ENCODE data around the gene OTOS. TPM values are rescaled to one million over a fixed set of nuclear protein-coding genes. Genes with fewer than 3 reads are reported as not detected.

OTOS gene
- total and polyA plus RNA-seq, 8 donors, result not detected

DNA sequence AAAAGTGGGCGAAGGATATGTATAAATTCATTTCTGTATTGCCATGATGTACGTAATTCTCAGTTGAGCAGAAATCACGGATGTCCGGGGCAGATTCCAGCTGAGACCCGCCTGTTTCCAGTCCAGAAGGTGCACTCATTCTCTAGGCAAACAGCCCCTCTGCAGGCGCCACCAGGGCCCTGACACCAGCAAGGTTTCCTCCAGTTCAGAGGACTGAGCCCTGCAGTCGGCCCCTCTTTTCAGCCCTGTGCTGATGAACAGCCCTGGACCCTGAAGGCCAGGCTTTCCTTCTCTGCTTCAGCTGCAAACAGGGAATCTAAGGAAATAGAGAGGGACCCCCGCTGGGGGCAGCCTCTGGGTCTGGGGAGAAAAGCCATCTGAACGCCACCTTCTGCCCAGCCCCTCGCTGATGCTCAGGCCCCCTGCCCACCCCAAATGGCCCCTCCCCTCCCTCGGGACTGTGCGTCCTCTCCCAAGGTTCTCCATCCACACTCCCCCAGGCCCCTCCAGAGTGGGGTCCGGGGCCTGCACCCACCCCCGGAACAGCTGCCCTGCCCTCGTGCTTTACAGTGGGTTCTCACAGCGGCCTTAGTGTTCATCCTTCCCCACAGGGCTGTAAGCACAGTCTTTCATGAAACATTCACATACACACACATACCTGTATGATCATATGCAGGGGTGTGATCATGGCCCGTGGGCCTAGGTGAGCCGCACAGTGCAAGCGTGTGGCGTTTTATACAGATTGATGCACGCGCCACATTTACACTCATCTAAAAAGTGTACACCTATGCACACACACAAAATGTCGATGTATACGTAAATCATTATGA is 16.4 kb downstream of the OTOS start:
- Histone ChIP-seq H3K36me3 (no peaks in the 10 kb centered on the region), H3K4me3 (no peak overlapping the region), H3K27ac (no peak overlapping the region), H3K27me3 (no peaks in the 10 kb centered on the region), H3K4me1 (no peaks in the 10 kb centered on the region), H3K9me3 (no peaks in the 10 kb centered on the region)
- FAIRE-seq (no peak), DNase-seq (peak in 3 of 6 donors; percentile 3 to 32 (median 26)), ATAC-seq (no peak)
- TF ChIP-seq, protein P1, sequence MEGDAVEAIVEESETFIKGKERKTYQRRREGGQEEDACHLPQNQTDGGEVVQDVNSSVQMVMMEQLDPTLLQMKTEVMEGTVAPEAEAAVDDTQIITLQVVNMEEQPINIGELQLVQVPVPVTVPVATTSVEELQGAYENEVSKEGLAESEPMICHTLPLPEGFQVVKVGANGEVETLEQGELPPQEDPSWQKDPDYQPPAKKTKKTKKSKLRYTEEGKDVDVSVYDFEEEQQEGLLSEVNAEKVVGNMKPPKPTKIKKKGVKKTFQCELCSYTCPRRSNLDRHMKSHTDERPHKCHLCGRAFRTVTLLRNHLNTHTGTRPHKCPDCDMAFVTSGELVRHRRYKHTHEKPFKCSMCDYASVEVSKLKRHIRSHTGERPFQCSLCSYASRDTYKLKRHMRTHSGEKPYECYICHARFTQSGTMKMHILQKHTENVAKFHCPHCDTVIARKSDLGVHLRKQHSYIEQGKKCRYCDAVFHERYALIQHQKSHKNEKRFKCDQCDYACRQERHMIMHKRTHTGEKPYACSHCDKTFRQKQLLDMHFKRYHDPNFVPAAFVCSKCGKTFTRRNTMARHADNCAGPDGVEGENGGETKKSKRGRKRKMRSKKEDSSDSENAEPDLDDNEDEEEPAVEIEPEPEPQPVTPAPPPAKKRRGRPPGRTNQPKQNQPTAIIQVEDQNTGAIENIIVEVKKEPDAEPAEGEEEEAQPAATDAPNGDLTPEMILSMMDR (IDR thresholded peaks at IDR 0.05), result no peak
- 80 to 84% methylated on average over 24 of the region's 24 CpGs for WGBS, 2 donors
- intact Hi-C loops (cut with DNase I), result no loop called here

- FAIRE-seq (no peak), DNase-seq (peak in 1 of 6 donors; percentile 22), ATAC-seq (no peak)
- Histone ChIP-seq H3K27ac (no peak overlapping the region), H3K4me3 (no peak overlapping the region), H3K4me1 (no peaks in the 10 kb centered on the region), H3K9me3 (peaks cover 0 to 4% (median 0%) of the 10 kb centered on the region in 4 donors), H3K27me3 (no peaks in the 10 kb centered on the region), H3K36me3 (no peaks in the 10 kb centered on the region)
- 58 to 60% methylated on average over 11 of the region's 11 CpGs for WGBS, 2 donors
- TF ChIP-seq, protein P1 (IDR thresholded peaks at IDR 0.05), result no peak
- intact Hi-C loops (cut with DNase I), result no loop called here
These were observed 18.8 kb downstream of the OTOS start for GRCh38 chr2:240121675-240122074.

GRCh38 chr2:240121190-240121589 is 19.3 kb downstream of the OTOS start:
- 55 to 59% methylated on average over 4 of the region's 4 CpGs for WGBS, 2 donors
- Histone ChIP-seq H3K36me3 (no peaks in the 10 kb centered on the region), H3K27ac (no peak overlapping the region), H3K9me3 (peaks cover 0 to 4% (median 0%) of the 10 kb centered on the region in 4 donors), H3K4me1 (no peaks in the 10 kb centered on the region), H3K4me3 (no peak overlapping the region), H3K27me3 (no peaks in the 10 kb centered on the region)
- intact Hi-C loops (cut with DNase I), result no loop called here
- ATAC-seq (no peak), FAIRE-seq (no peak), DNase-seq (no peak)
- TF ChIP-seq, protein P1 (IDR thresholded peaks at IDR 0.05), result no peak

DNA sequence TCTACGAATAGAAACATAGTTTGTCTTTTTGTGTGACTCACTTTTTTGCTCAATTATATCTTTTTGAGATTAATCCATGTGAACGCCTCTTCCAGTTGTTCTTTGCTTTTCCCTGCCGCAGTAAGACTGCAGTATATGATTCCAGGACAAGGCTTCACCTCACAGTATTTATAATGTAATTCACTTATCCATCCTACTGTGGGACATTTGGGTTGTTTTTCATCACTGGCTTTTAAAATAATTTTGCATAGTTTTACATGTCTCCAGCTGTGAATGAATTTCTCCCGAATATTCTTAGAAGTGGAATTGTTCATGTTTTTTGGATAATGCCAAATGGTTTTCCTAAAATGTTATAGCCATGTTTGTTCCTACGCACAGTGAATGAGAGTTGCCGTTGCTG is 26.2 kb downstream of the OTOS start:
- no peak overlapping the region for H3K27ac ChIP-seq
- DNase-seq (no peak), ATAC-seq (no peak), FAIRE-seq (no peak)
- no peak overlapping the region for H3K4me3 ChIP-seq
- no peaks in the 10 kb centered on the region for H3K27me3 ChIP-seq
- peaks cover 0 to 4% (median 0%) of the 10 kb centered on the region in 4 donors for H3K9me3 ChIP-seq
- intact Hi-C loops (cut with DNase I), result no loop called here
- WGBS, 2 donors, result 62 to 66% methylated on average over 6 of the region's 6 CpGs
- no peaks in the 10 kb centered on the region for H3K36me3 ChIP-seq
- H3K4me1 ChIP-seq, result no peaks in the 10 kb centered on the region
- TF ChIP-seq, protein P1 (IDR thresholded peaks at IDR 0.05), result no peak
